Stomach (tissue), 19 donors: ENCODE data around the gene ARPC1B. TPM values are rescaled to one million over a fixed set of nuclear protein-coding genes. Genes with fewer than 3 reads are reported as not detected.
A peak's percentile ranks its signal among the peaks of the same experiment; 100 is the strongest.

Source experiments
- DNase-seq, 2 donors: peaks; one replicate each; pipeline versions ENCODE4 v3.0.0 to v3.0.0-alpha.2; 2013 to 2019
- H3K27ac ChIP-seq, 5 donors: fragments of 200-600 bp in 4 of 5; sonication (generic) in 4 of 5; one replicate each; pipeline ENCODE4 v1.5.1; 2013 to 2019; ENCODE audit warnings: mild to moderate bottlenecking in 1 of 5, moderate library complexity in 1 of 5
- H3K27me3 ChIP-seq, 3 donors: fragments of 200-600 bp; sonication (generic); one replicate each; pipeline ENCODE4 v1.5.1; 2017 to 2019; ENCODE audit warnings: mixed run types in 1 of 3
- H3K36me3 ChIP-seq, 4 donors: fragments of 200-600 bp; sonication (generic); 1 replicate in 3 of 4; 2 replicates in 1 of 4; pipeline ENCODE4 v1.5.1; 2016 to 2019
- H3K4me1 ChIP-seq, 4 donors: fragments of 200-600 bp; sonication (generic); one replicate each; pipeline ENCODE4 v1.5.1; 2016 to 2019
- H3K4me3 ChIP-seq, 4 donors: fragments of 200-600 bp; sonication (generic) in 3 of 4; one replicate each; pipeline ENCODE4 v1.5.1; 2016 to 2019; ENCODE audit warnings: mild to moderate bottlenecking in 1 of 4
- H3K9me3 ChIP-seq, 4 donors: fragments of 200-600 bp; sonication (generic); one replicate each; pipeline ENCODE4 v1.5.1; 2016 to 2019
- CTCF ChIP-seq, 7 experiments: fragments of 450-650 bp in 4 of 7; fragments of 200-600 bp in 3 of 7; sonication (generic) in 3 of 7; IDR thresholded peaks; one replicate each; pipeline ENCODE4 v1.5.1; 2016 to 2019; ENCODE audit warnings: antibody characterized with exemption in 7 of 7, control low read depth in 2 of 7, mild to moderate bottlenecking in 1 of 7
- EP300 ChIP-seq: sonication (generic); formaldehyde crosslinking; IDR thresholded peaks from one replicate; pipeline ENCODE4 v1.6.1; 2017; ENCODE audit warnings: antibody characterized with exemption
- POLR2A ChIP-seq, 4 donors: fragments of 450-650 bp; IDR thresholded peaks; one replicate each; pipeline ENCODE4 v1.6.1; 2016; ENCODE audit warnings: antibody characterized with exemption in 4 of 4, control low read depth in 2 of 4, mild to moderate bottlenecking in 1 of 4, moderate library complexity in 1 of 4
- POLR2AphosphoS5 ChIP-seq, 3 donors: sonication (generic); formaldehyde crosslinking; IDR thresholded peaks; one replicate each; pipeline ENCODE4 v1.6.1; 2016; ENCODE audit warnings: antibody characterized with exemption in 3 of 3
- WGBS, 5 donors: extraction: QIAGEN DNeasy Blood & Tissue Kit in 3 of 5; methylation state at CpG; one replicate each; pipeline versions ENCODE4 v1.1.5 to v1.1.7; 2013 to 2018; 5-methylcytosine and 5-hydroxymethylcytosine counted together
- intact Hi-C: fragments of 100-400 bp; cut with DNase I; formaldehyde crosslinking; loops from one replicate; pipeline ENCODE4 v1.15.1; 2023; ENCODE audit warnings: low total_unique reads
- long read RNA-seq, 10 donors: transcript quantifications; one replicate each; lab custom pipeline, GENCODE V29; 2026
- polyA plus RNA-seq, 3 donors: library from polyadenylated mRNA; stranded (reverse); fragments of 200-250 nt; gene quantifications; one replicate each; pipeline ENCODE4 v1.2.3, GENCODE V29; 2013
- total RNA-seq, 5 donors: library from RNA; depleted of rRNA; stranded (reverse); fragments of >200 nt; gene quantifications; one replicate each; pipeline versions ENCODE4 v1.1.0 to v1.2.3, GENCODE V29; 2014 to 2016
- donor health status: healthy with polysubstance abuse.
- donor health status: Bipolar disorder and iron deficiency.
- donor health status: healthy.

ARPC1B gene
- total RNA-seq, result 100 to 1,000 TPM in 3 of 5 donors, 10 to 100 TPM in 2; 25.1 to 229 (median 113) TPM
- polyA plus RNA-seq, result 100 to 1,000 TPM in 2 of 3 donors, 10 to 100 TPM in 1; 89.9 to 196 (median 106) TPM
- long read RNA-seq, donor 1, transcript ARPC1B-201 (10 exons, 1,564 nt), result major isoform, 7 of 8 reads
- long read RNA-seq, donor 1, partial matches to known transcripts, result 0 of 8 reads
- long read RNA-seq, donor 1, other reads (novel, unspliced or antisense), result 0 of 8 reads
- long read RNA-seq, donor 2, transcript ARPC1B-201 (10 exons, 1,564 nt), result major isoform, 10 of 101 reads
- long read RNA-seq, donor 2, partial matches to known transcripts, result 47 of 101 reads
- long read RNA-seq, donor 2, other reads (novel, unspliced or antisense), result 41 of 101 reads
- long read RNA-seq, donor 3, transcript ARPC1B-201 (10 exons, 1,564 nt), result major isoform, 8 of 9 reads
- long read RNA-seq, donor 3, partial matches to known transcripts, result 0 of 9 reads
- long read RNA-seq, donor 3, other reads (novel, unspliced or antisense), result 0 of 9 reads
- long read RNA-seq, donor 4, partial matches to known transcripts, result 0 of 2 reads
- long read RNA-seq, donor 4, other reads (novel, unspliced or antisense), result 0 of 2 reads
- long read RNA-seq, donor 5, transcript ARPC1B-201 (10 exons, 1,564 nt), result major isoform, 17 of 109 reads
- long read RNA-seq, donor 5, partial matches to known transcripts, result 63 of 109 reads
- long read RNA-seq, donor 5, other reads (novel, unspliced or antisense), result 22 of 109 reads
- long read RNA-seq, donor 6, transcript ARPC1B-201 (10 exons, 1,564 nt), result major isoform, 22 of 255 reads
- long read RNA-seq, donor 6, partial matches to known transcripts, result 223 of 255 reads
- long read RNA-seq, donor 6, other reads (novel, unspliced or antisense), result 0 of 255 reads
- long read RNA-seq, donor 7, transcript ARPC1B-201 (10 exons, 1,564 nt), result major isoform, 26 of 30 reads
- long read RNA-seq, donor 7, partial matches to known transcripts, result 0 of 30 reads
- long read RNA-seq, donor 7, other reads (novel, unspliced or antisense), result 0 of 30 reads
- long read RNA-seq, donor 8, transcript ARPC1B-201 (10 exons, 1,564 nt), result major isoform, 8 of 71 reads
- long read RNA-seq, donor 8, partial matches to known transcripts, result 58 of 71 reads
- long read RNA-seq, donor 8, other reads (novel, unspliced or antisense), result 0 of 71 reads
- long read RNA-seq, donor 9, transcript ARPC1B-201 (10 exons, 1,564 nt), result major isoform, 7 of 10 reads
- long read RNA-seq, donor 9, partial matches to known transcripts, result 0 of 10 reads
- long read RNA-seq, donor 9, other reads (novel, unspliced or antisense), result 0 of 10 reads
- long read RNA-seq, donor 10, transcript ARPC1B-201 (10 exons, 1,564 nt), result major isoform, 5 of 35 reads
- long read RNA-seq, donor 10, partial matches to known transcripts, result 29 of 35 reads
- long read RNA-seq, donor 10, other reads (novel, unspliced or antisense), result 0 of 35 reads

- Histone ChIP-seq H3K9me3 (no peaks in the 10 kb centered on the region), H3K4me1 (peaks cover 25 to 66% (median 48%) of the 10 kb centered on the region in 4 donors), H3K27ac (peak within 1 kb of the TSS; percentile 85 to 97 (median 91)), H3K36me3 (peaks cover 9 to 20% (median 15%) of the 10 kb centered on the region in 4 donors), H3K27me3 (no peaks in the 10 kb centered on the region), H3K4me3 (peak within 1 kb of the TSS; percentile 87 to 94 (median 94))
- intact Hi-C loops, result no loop called here
- TF ChIP-seq POLR2AphosphoS5 (IDR thresholded peaks at IDR 0.05) (peak in 2 of 3 donors; percentile 88 to 94), CTCF (IDR thresholded peaks at IDR 0.05) (no peak), POLR2A (IDR thresholded peaks at IDR 0.05) (no peak)
- DNase-seq, result peak; percentile 87 to 93
- WGBS, 5 donors, result 0 to 1% (median 1%) methylated on average over 11 to 95 of the region's 95 CpGs
These were observed at the start of gene ARPC1B for GRCh38 chr7:99374111-99375064. Gene ARPC1B, plus strand, starts transcription at chr7:99374730. Its CDS starts 10,985 bp downstream, at chr7:99385715.

- intact Hi-C loops, result no loop called here
- H3K27ac ChIP-seq, result peak overlapping the region in 4 of 5 donors; percentile 85 to 92 (median 90)
- peak overlapping the region; percentile 75 to 99 (median 82) for H3K4me3 ChIP-seq
- 19 to 30% (median 22%) methylated on average over 11 to 14 of the region's 14 CpGs for WGBS, 5 donors
- no peak for DNase-seq
- H3K27me3 ChIP-seq, result no peaks in the 10 kb centered on the region
- no peak for TF ChIP-seq CTCF (IDR thresholded peaks at IDR 0.05)
- no peak for TF ChIP-seq POLR2AphosphoS5 (IDR thresholded peaks at IDR 0.05)
- no peak for TF ChIP-seq EP300
- no peak for TF ChIP-seq POLR2A (IDR thresholded peaks at IDR 0.05)
- no peaks in the 10 kb centered on the region for H3K9me3 ChIP-seq
- no peaks in the 10 kb centered on the region for H3K36me3 ChIP-seq
- H3K4me1 ChIP-seq, result peaks cover 29 to 49% (median 46%) of the 10 kb centered on the region in 4 donors
These were observed 49.5 kb upstream of the ARPC1B start for GRCh38 chr7:99325001-99325493.

- peak; percentile 92 to 98 for DNase-seq
- H3K27ac ChIP-seq, result peak within 1 kb of the TSS; percentile 85 to 92 (median 88)
- H3K36me3 ChIP-seq, result no peaks in the 10 kb centered on the region
- peaks cover 30 to 54% (median 53%) of the 10 kb centered on the region in 4 donors for H3K4me1 ChIP-seq
- H3K27me3 ChIP-seq, result no peaks in the 10 kb centered on the region
- intact Hi-C loops, result no loop called here
- TF ChIP-seq POLR2AphosphoS5 (IDR thresholded peaks at IDR 0.05) (peak; percentile 83 to 99 (median 94)), EP300 (no peak), CTCF (IDR thresholded peaks at IDR 0.05) (no peak), POLR2A (IDR thresholded peaks at IDR 0.05) (peak in 1 of 4 donors; percentile 65)
- 0 to 1% (median 0%) methylated on average over 33 to 82 of the region's 82 CpGs for WGBS, 5 donors
- peak within 1 kb of the TSS; percentile 75 to 99 (median 82) for H3K4me3 ChIP-seq
- H3K9me3 ChIP-seq, result no peaks in the 10 kb centered on the region
These were observed 48.7 kb upstream of the ARPC1B start, which contains the start of gene ARPC1A for GRCh38 chr7:99325592-99326407. Gene ARPC1A, plus strand, starts transcription at chr7:99325898. Its CDS starts 7,456 bp downstream, at chr7:99333354.
